Measurements from ENCODE around the gene RMP24.
A peak's percentile ranks its signal among the peaks of the same experiment; 100 is the strongest.

Gene RMP24

GRCh38 chr18:35935805-35936204 is 36.7 kb upstream of the RMP24 start:
- no peak overlapping the region for H3K4me3 ChIP-seq (replicated peaks; ENCODE audit: low read depth, low read length)
- no peak for DNase-seq (ENCODE audit: extremely low read depth, low read depth)
- TF ChIP-seq CTCF (IDR thresholded peaks at IDR 0.05; ENCODE audit: low read depth, low read length, missing control alignments): no peak

GRCh38 chr18:35936951-35937350 is 35.5 kb upstream of the RMP24 start:
- TF ChIP-seq CTCF (IDR thresholded peaks at IDR 0.05; ENCODE audit: low read depth, low read length, missing control alignments): no peak
- no peak overlapping the region for H3K4me3 ChIP-seq (replicated peaks; ENCODE audit: low read depth, low read length)
- DNase-seq (ENCODE audit: extremely low read depth, low read depth): no peak

- DNase-seq (ENCODE audit: extremely low read depth, low read depth): no peak
- no peak overlapping the region for H3K4me3 ChIP-seq (replicated peaks; ENCODE audit: low read depth, low read length)
- TF ChIP-seq CTCF (IDR thresholded peaks at IDR 0.05; ENCODE audit: low read depth, low read length, missing control alignments): no peak
Measured at GRCh38 chr18:35938158-35938557, 34.3 kb upstream of the RMP24 start.

- DNase-seq (ENCODE audit: extremely low read depth, low read depth): no peak
- H3K4me3 ChIP-seq (replicated peaks; ENCODE audit: low read depth, low read length): no peak overlapping the region
- no peak for TF ChIP-seq CTCF (IDR thresholded peaks at IDR 0.05; ENCODE audit: low read depth, low read length, missing control alignments)
Measured at GRCh38 chr18:35938562-35938961, 33.9 kb upstream of the RMP24 start.

- peak; percentile 21 for TF ChIP-seq CTCF (IDR thresholded peaks at IDR 0.05; ENCODE audit: low read depth, low read length, missing control alignments)
- no peak overlapping the region for H3K4me3 ChIP-seq (replicated peaks; ENCODE audit: low read depth, low read length)
- no peak for DNase-seq (ENCODE audit: extremely low read depth, low read depth)
Measured at GRCh38 chr18:35939138-35939537, 33.3 kb upstream of the RMP24 start.

GRCh38 chr18:35941299-35941698 is 31.2 kb upstream of the RMP24 start:
- no peak for DNase-seq (ENCODE audit: extremely low read depth, low read depth)
- no peak for TF ChIP-seq CTCF (IDR thresholded peaks at IDR 0.05; ENCODE audit: low read depth, low read length, missing control alignments)
- no peak overlapping the region for H3K4me3 ChIP-seq (replicated peaks; ENCODE audit: low read depth, low read length)

GRCh38 chr18:35942133-35942532 is 30.3 kb upstream of the RMP24 start:
- no peak overlapping the region for H3K4me3 ChIP-seq (replicated peaks; ENCODE audit: low read depth, low read length)
- no peak for DNase-seq (ENCODE audit: extremely low read depth, low read depth)
- no peak for TF ChIP-seq CTCF (IDR thresholded peaks at IDR 0.05; ENCODE audit: low read depth, low read length, missing control alignments)

Data from HFF-Myc (cell line).